ENCODE measurements around the gene SH3BP1. TPM values are rescaled to one million over a fixed set of nuclear protein-coding genes. Genes with fewer than 3 reads are reported as not detected.

Gene SH3BP1
- total RNA-seq, 1 experiment from 2014 or later, result 39.4 TPM

DNA sequence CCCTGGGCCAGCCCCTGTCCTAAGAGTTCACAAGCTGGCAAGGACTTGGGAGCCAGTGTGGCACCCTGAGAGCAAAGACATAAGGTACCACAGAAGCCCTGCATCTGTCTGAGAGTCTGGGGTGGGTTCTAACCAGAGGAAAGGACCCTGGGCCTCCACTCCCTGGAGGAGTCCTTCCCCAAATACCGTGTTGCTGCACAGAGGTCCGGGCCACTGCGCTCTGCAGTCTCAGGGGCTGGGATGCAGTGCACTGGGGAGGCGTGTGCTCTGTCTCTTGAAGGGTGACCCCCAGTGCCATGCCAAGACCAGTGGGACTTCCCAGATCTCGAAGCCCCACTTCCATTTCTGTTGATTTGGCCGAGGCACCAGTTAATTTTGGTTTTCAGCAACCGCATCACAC is 4.3 kb upstream of the SH3BP1 start:
- POLR2A ChIA-PET, result no interaction called here
- Mint-ChIP-seq H3K4me1 (peaks cover 22% of the 10 kb centered on the region), H3K4me3 (no peak overlapping the region), H3K36me3 (no peaks in the 10 kb centered on the region), H3K27me3 (ENCODE audit: low read depth) (no peaks in the 10 kb centered on the region), H3K27ac (no peak overlapping the region), H3K9me3 (no peaks in the 10 kb centered on the region)
- ATAC-seq, result no peak
- TF ChIP-seq SP1 (CRISPR knock-in tag; conservative IDR thresholded peaks at IDR 0.05) (no peak), ELF4 (CRISPR knock-in tag; IDR thresholded peaks at IDR 0.05; ENCODE audit: low read depth) (no peak), FOXP1 (CRISPR knock-in tag; IDR thresholded peaks at IDR 0.05; ENCODE audit: borderline replicate concordance) (no peak), TEAD1 (CRISPR knock-in tag; IDR thresholded peaks at IDR 0.05) (no peak), SMAD4 (CRISPR knock-in tag; IDR thresholded peaks at IDR 0.05) (no peak)
- no peak for DNase-seq (ENCODE audit: low spot score)
- CTCF ChIA-PET, result interaction anchor here (0.5 to 11.4 kb wide), 15 partner anchors 7 to 587 kb away, joined by 3 to 152 read pairs (median 6); partner anchors contain the start of genes GGA1 and PDXP

GRCh38 chr22:37636186-37636948 is 3.1 kb upstream of the SH3BP1 start:
- ChIA-PET CTCF (interaction anchor here (0.7 to 3.4 kb wide), 8 partner anchors 8 to 98 kb away, joined by 3 to 17 read pairs (median 6); partner anchors contain the start of genes GGA1, NOL12 and PDXP), POLR2A (interaction anchor here (0.6 kb wide), 2 partner anchors 72 to 157 kb away, joined by 3 read pairs; no protein-coding TSS in a partner anchor)
- Mint-ChIP-seq H3K4me3 (no peak overlapping the region), H3K36me3 (no peaks in the 10 kb centered on the region), H3K4me1 (peaks cover 29% of the 10 kb centered on the region), H3K9me3 (no peaks in the 10 kb centered on the region), H3K27ac (no peak overlapping the region), H3K27me3 (ENCODE audit: low read depth) (no peaks in the 10 kb centered on the region)
- no peak for TF ChIP-seq ARID4B (CRISPR knock-in tag; IDR thresholded peaks at IDR 0.05; ENCODE audit: borderline replicate concordance)
- no peak for TF ChIP-seq TEAD4 (CRISPR knock-in tag; IDR thresholded peaks at IDR 0.05)
- TF ChIP-seq, protein P1, sequence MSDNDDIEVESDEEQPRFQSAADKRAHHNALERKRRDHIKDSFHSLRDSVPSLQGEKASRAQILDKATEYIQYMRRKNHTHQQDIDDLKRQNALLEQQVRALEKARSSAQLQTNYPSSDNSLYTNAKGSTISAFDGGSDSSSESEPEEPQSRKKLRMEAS (CRISPR knock-in tag; IDR thresholded peaks at IDR 0.05), result no peak
- no peak for TF ChIP-seq ELF4 (CRISPR knock-in tag; IDR thresholded peaks at IDR 0.05; ENCODE audit: low read depth)
- TF ChIP-seq ZNF396 (CRISPR knock-in tag; IDR thresholded peaks at IDR 0.05; ENCODE audit: borderline replicate concordance), result no peak
- TF ChIP-seq, protein P2, sequence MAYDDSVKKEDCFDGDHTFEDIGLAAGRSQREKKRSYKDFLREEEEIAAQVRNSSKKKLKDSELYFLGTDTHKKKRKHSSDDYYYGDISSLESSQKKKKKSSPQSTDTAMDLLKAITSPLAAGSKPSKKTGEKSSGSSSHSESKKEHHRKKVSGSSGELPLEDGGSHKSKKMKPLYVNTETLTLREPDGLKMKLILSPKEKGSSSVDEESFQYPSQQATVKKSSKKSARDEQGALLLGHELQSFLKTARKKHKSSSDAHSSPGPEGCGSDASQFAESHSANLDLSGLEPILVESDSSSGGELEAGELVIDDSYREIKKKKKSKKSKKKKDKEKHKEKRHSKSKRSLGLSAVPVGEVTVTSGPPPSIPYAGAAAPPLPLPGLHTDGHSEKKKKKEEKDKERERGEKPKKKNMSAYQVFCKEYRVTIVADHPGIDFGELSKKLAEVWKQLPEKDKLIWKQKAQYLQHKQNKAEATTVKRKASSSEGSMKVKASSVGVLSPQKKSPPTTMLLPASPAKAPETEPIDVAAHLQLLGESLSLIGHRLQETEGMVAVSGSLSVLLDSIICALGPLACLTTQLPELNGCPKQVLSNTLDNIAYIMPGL (CRISPR knock-in tag; IDR thresholded peaks at IDR 0.05), result no peak
- no peak for TF ChIP-seq FOXP4 (CRISPR knock-in tag; IDR thresholded peaks at IDR 0.05)
- no peak for TF ChIP-seq ETV6 (CRISPR knock-in tag; IDR thresholded peaks at IDR 0.05)
- TF ChIP-seq ZMAT4 (CRISPR knock-in tag; IDR thresholded peaks at IDR 0.05), result no peak
- no peak for TF ChIP-seq ATF1 (CRISPR knock-in tag; IDR thresholded peaks at IDR 0.05)
- TF ChIP-seq, protein P3, sequence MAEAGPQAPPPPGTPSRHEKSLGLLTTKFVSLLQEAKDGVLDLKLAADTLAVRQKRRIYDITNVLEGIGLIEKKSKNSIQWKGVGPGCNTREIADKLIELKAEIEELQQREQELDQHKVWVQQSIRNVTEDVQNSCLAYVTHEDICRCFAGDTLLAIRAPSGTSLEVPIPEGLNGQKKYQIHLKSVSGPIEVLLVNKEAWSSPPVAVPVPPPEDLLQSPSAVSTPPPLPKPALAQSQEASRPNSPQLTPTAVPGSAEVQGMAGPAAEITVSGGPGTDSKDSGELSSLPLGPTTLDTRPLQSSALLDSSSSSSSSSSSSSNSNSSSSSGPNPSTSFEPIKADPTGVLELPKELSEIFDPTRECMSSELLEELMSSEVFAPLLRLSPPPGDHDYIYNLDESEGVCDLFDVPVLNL (CRISPR knock-in tag; IDR thresholded peaks at IDR 0.05; ENCODE audit: borderline replicate concordance, low read depth), result no peak
- no peak for TF ChIP-seq FOXJ3 (CRISPR knock-in tag; IDR thresholded peaks at IDR 0.05; ENCODE audit: borderline replicate concordance)
- no peak for TF ChIP-seq ZNF121 (CRISPR knock-in tag; IDR thresholded peaks at IDR 0.05)
- TF ChIP-seq RORB (CRISPR knock-in tag; IDR thresholded peaks at IDR 0.05), result no peak
- TF ChIP-seq, protein P4, sequence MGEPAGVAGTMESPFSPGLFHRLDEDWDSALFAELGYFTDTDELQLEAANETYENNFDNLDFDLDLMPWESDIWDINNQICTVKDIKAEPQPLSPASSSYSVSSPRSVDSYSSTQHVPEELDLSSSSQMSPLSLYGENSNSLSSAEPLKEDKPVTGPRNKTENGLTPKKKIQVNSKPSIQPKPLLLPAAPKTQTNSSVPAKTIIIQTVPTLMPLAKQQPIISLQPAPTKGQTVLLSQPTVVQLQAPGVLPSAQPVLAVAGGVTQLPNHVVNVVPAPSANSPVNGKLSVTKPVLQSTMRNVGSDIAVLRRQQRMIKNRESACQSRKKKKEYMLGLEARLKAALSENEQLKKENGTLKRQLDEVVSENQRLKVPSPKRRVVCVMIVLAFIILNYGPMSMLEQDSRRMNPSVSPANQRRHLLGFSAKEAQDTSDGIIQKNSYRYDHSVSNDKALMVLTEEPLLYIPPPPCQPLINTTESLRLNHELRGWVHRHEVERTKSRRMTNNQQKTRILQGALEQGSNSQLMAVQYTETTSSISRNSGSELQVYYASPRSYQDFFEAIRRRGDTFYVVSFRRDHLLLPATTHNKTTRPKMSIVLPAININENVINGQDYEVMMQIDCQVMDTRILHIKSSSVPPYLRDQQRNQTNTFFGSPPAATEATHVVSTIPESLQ (CRISPR knock-in tag; IDR thresholded peaks at IDR 0.05), result no peak
- no peak for TF ChIP-seq FOXK1 (CRISPR knock-in tag; IDR thresholded peaks at IDR 0.05)
- TF ChIP-seq PRRX2 (CRISPR knock-in tag; IDR thresholded peaks at IDR 0.05), result no peak
- no peak for TF ChIP-seq NR2C2 (CRISPR knock-in tag; IDR thresholded peaks at IDR 0.05)
- no peak for TF ChIP-seq SP1 (CRISPR knock-in tag; conservative IDR thresholded peaks at IDR 0.05)
- ATAC-seq (no peak), DNase-seq (ENCODE audit: low spot score) (no peak)

Data from WTC11 (cell line).